Glomerular visceral epithelial cell (primary cell): ENCODE data around the gene NOC3L.

Experiments
- DNase-seq: peaks from one replicate; pipeline ENCODE4 v3.0.0-alpha.2; 2016; ENCODE audit errors: extremely low spot score

Gene NOC3L

DNA sequence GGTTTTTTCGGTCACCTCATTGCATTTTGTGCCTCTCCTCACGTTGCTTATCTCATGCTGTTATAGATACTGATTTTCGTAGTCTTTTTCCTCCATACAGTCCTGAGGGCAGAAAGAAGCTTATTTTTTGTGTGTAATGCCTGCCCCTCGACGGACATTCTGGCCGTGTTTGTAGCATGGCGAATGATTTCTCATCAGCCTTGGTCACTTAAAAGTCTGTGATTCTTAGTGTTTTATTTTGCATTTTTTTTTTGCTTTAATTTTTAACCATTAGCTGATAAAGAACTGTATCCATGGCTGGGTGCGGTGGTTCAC, 469 bp upstream of the NOC3L start:
- no peak for DNase-seq

DNA sequence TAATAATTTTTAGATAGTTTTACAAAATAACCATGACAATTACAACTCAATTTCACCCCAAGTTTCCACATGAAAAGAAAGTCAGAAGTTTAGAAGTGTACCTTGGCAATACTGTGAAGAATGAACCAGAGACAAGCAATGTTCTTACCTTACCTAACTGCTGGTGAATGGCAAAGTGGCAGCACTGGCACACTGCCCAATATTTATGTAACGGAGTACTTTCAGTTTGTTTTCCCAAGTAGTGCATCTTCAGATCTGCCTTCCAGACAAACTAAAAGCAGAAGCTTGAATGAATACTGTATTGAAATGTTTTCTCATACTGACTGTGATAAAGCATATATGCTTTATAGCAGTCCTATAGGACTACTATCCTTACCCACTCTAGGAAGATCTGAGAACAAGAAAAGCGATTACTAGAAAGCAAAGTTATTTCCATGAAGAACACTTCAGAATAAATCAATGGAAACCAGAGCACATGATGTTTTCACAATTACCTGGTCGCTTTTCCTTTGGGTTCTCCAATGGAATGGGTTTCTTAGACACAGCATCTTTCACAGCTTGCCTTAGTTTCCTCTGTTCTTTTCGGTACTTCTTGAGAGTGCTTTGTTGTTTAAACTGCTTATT, 1.5 kb downstream of the NOC3L start:
- DNase-seq, result peak; percentile 54

- peak; percentile 91 for DNase-seq
Observed at GRCh38 chr10:94358480-94358879, 4.3 kb downstream of the NOC3L start.

GRCh38 chr10:94357193-94357592, 5.5 kb downstream of the NOC3L start:
- no peak for DNase-seq

DNA sequence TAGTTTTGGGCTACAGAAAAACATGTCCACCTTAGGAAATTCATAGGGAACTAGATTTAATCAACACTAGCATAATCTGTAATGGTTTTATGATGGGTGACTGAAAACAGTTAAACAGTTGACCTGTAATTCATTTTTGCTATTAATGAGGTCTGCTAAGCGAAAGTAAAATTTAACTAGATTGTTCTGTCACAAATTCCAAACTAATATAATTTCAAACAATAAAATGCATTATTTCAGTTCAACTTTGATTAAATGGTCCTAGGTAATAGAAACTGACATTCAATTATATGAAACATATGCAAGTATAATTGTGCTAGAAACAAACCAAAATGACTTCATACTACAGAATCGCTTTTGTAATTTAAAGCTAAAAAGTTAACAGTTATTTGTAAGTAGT, 6.9 kb downstream of the NOC3L start:
- no peak for DNase-seq

DNA sequence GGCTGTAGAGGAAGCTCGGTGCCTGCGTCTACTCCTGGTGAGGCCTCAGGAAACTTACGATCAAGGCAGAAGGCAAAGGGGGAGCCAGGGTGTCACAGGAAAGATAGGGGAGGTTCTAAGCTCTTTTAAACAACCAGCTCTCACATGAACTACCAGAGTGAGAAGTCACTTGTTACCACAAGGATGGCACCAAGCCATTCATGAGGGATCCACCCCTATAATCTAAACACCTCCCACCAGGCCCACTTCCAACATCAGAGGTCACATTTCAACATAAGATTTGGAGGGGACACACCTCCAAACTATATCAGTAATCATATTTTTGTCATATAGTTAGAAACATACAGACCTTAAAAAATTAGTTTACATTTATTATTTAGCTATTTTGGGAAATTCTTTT, 9.4 kb downstream of the NOC3L start:
- DNase-seq, result no peak

GRCh38 chr10:94351089-94351488, 11.7 kb downstream of the NOC3L start:
- no peak for DNase-seq

- DNase-seq, result peak; percentile 47
Observed at GRCh38 chr10:94350500-94350899, 12.2 kb downstream of the NOC3L start.

- DNase-seq, result no peak
Observed at GRCh38 chr10:94349327-94349726, 13.4 kb downstream of the NOC3L start.

DNA sequence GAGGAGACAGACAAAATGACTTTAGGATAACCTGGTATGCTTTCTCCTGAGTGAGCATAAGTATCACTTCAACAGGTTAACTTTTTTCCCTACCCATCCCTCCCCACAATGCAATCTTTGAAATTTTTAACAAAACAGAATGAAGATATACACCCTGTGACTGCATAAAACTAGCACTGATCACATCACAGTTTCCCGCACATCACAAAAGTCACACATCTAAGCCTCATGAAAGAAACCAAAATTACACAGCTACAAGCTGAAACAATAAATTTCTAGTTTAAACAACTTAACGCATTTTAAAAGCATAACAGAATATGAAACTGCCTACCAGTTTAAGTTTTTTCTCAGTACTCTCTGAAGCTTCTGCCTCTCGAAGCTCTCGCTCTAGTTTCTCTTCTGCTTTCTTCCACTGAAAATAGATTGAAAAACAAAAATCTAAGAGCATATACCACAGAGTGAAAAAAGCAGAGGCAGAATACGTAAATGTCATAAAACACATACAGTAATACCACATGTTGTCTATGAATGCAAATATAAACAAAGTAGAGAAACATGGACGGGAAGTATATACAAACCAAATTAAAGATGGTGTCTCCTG, 18.1 kb downstream of the NOC3L start:
- no peak for DNase-seq

- DNase-seq, result no peak
Observed at GRCh38 chr10:94343151-94343550, 19.6 kb downstream of the NOC3L start.

GRCh38 chr10:94334857-94335256, 27.9 kb downstream of the NOC3L start:
- no peak for DNase-seq

DNA sequence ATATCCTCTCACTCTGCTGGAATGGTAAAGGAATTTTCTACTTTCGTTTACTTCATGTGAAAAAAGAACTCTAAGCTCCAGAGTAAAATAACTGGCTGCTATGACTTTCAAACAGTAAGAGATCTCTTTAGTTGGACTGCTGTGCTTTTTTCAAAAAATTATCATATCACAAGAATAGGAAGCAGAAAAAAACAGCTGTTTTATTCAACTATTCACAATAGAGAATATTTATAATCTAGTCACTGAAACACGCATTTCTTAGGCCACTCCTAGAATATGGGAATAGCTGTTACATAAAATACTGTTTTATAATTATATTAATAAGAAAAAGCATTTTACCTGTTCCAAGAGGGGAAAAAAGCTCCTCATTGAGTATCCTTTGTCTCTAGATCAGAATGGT, 29.7 kb downstream of the NOC3L start:
- no peak for DNase-seq

DNA sequence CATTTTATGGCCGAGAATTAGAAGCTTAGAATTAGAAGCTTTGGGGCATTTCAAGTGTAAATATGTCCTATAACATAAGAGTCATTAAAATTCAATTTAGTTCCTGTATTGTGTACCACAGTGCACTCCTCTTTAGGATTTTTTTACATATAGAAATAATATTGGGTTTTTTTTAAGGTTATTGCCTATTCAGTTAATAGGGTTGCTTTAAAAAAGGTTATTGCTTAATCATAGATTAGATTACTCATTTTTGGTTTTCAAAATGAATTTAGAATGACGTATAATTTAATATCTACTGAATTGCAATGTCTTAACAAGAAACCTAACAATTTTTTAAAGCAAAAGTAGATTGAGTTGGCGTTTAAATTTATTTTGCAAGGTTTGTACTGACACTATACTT, 34.1 kb downstream of the NOC3L start:
- DNase-seq, result no peak

DNA sequence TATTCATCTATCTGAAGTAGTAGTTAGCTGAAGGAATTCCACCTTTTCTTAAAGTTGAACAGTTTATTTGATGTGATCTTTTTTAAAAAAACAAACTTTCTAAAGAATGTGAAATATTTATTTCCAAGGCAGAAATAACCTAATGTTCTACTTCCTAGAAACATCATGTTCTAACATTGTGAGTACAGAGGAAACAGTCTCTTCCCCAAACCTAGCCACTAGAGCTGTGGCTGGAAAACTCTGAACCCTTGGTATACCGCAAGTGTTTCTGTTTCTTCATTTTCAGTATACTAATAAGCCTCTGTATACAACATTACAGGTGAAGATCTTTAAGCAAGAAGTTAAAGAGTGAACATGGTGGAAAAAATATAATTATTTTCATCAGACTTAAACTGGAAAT, 35.1 kb downstream of the NOC3L start:
- DNase-seq, result no peak

GRCh38 chr10:94324609-94325233, 38.0 kb downstream of the NOC3L start:
- no peak for DNase-seq

GRCh38 chr10:94320285-94320914, 42.3 kb downstream of the NOC3L start:
- DNase-seq, result peak; percentile 64

DNA sequence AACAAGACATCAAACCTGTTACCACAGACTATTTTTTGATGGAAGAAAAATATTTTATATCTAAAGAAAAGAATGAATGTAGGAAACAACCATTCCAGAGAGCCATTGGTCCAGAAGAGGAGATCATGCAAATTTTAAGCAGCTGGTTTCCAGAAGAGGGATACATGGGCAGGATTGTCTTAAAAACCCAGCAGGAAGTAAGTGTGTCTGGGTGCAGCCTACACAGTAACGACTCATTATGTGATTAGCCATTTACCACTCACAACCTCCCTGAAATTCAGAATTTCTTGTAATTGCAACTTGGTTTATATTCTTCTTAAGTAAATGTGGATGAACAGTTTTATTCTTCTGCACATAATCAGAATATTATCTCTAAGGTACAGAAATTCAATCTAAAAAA, 46.2 kb downstream of the NOC3L start:
- DNase-seq, result no peak

GRCh38 chr10:94315975-94316464, 46.7 kb downstream of the NOC3L start:
- DNase-seq, result no peak

GRCh38 chr10:94315024-94315451, 47.7 kb downstream of the NOC3L start:
- no peak for DNase-seq

- no peak for DNase-seq
Observed at GRCh38 chr10:94310369-94310768, 52.4 kb downstream of the NOC3L start.

GRCh38 chr10:94308866-94309265, 53.9 kb downstream of the NOC3L start:
- DNase-seq, result no peak

DNA sequence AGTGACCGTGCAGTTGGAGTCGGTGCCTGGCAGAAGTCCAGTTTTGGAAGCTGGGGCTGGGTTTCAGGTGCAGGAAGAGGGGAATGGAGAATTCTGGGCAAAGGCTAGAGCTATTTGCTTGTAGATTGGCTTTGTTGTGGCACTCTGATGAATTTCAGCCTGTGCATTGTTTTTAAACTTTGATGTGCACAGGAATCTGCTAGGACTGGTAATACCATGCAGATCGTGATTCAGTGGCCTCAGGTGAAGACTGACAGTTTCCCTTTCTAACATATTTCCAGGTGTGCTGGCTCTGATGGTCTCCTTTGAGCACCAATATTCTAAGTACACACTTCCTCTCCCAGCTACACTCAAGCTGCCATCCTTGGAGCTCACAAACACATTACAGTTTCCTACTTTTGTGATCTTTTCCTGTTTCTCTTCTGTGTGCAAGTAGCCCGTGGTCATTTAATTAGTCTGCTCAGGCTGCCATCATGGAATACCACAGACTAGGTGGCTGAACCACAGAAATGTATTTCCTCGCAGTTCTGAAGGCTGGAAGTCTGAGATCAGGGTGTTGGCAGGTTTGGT, 55.6 kb downstream of the NOC3L start:
- DNase-seq, result no peak
